ENCODE results near the gene RANBP3L.
A peak's percentile ranks its signal among the peaks of the same experiment; 100 is the strongest.
"Not testable (repeated sequence)": the region's sequence is repeated elsewhere in the genome, so short reads cannot be mapped to it uniquely, and the experiment has no call there.

RANBP3L gene

GRCh38 chr5:36202521-36202961 lies 99.2 kb downstream of the RANBP3L start:
- peak; percentile 31 for DNase-seq

GRCh38 chr5:36200513-36200912 lies 101.2 kb downstream of the RANBP3L start:
- DNase-seq, result no peak

GRCh38 chr5:36199620-36200019 lies 102.1 kb downstream of the RANBP3L start:
- DNase-seq, result no peak

GRCh38 chr5:36198783-36199182 lies 102.9 kb downstream of the RANBP3L start:
- DNase-seq, result not testable (repeated sequence)

All from NCI-H2171 (cell line).